Measurements from ENCODE around the gene GAPDHS. TPM values are rescaled to one million over a fixed set of nuclear protein-coding genes. Genes with fewer than 3 reads are reported as not detected.

The GAPDHS gene
- total RNA-seq, 3 donors from 2014 or later: not detected

Other genes starting within 250 kb of the GAPDHS start
- gene MAG, start 241.3 kb upstream of the GAPDHS start, total RNA-seq: under 1 TPM in 1 of 3 donors, not detected in 2; 0.80 TPM
- 1 to 10 TPM; 2.2 to 5.7 (median 4.1) TPM for gene CD22, start 204.3 kb upstream of the GAPDHS start, total RNA-seq
- not detected for gene FFAR1, start 185.6 kb upstream of the GAPDHS start, total RNA-seq
- 1 to 10 TPM in 1 of 3 donors, not detected in 2; 1.5 TPM for gene FFAR3, start 175.0 kb upstream of the GAPDHS start, total RNA-seq
- gene GPR42, start 162.4 kb upstream of the GAPDHS start, total RNA-seq: under 1 TPM in 1 of 3 donors, not detected in 2; 0.32 TPM
- gene FFAR2, start 85.2 kb upstream of the GAPDHS start, total RNA-seq: 1 to 10 TPM in 1 of 3 donors, under 1 TPM in 2; 0.32 to 1.4 (median 0.32) TPM
- not detected for gene KRTDAP, start 43.0 kb upstream of the GAPDHS start, total RNA-seq
- gene DMKN, start 19.8 kb upstream of the GAPDHS start, total RNA-seq: 10 to 100 TPM in 2 of 3 donors, 1 to 10 TPM in 1; 8.2 to 14.3 (median 10.7) TPM
- not detected for gene SBSN, start 5.1 kb upstream of the GAPDHS start, total RNA-seq
- 10 to 100 TPM; 54.4 to 62.8 (median 58.2) TPM for gene TMEM147, start 12.2 kb downstream of the GAPDHS start, total RNA-seq
- gene ATP4A, start 30.2 kb downstream of the GAPDHS start, total RNA-seq: not detected
- not detected for gene PMIS2, start 52.7 kb downstream of the GAPDHS start, total RNA-seq
- gene HAUS5, start 79.3 kb downstream of the GAPDHS start, total RNA-seq: 10 to 100 TPM in 1 of 3 donors, 1 to 10 TPM in 2; 6.4 to 13.2 (median 9.0) TPM
- gene RBM42, start 95.6 kb downstream of the GAPDHS start, total RNA-seq: 10 to 100 TPM; 67.4 to 73.3 (median 67.6) TPM
- gene ETV2, start 108.3 kb downstream of the GAPDHS start, total RNA-seq: 1 to 10 TPM in 2 of 3 donors, under 1 TPM in 1; 0.76 to 2.0 (median 1.1) TPM
- 100 to 1,000 TPM; 460 to 939 (median 669) TPM for gene COX6B1, start 114.9 kb downstream of the GAPDHS start, total RNA-seq
- gene UPK1A, start 133.1 kb downstream of the GAPDHS start, total RNA-seq: not detected
- gene ZBTB32, start 171.1 kb downstream of the GAPDHS start, total RNA-seq: under 1 TPM in 1 of 3 donors, not detected in 2; 0.27 TPM
- 10 to 100 TPM; 35.9 to 49.2 (median 37.5) TPM for gene KMT2B, start 184.5 kb downstream of the GAPDHS start, total RNA-seq
- 10 to 100 TPM in 1 of 3 donors, 1 to 10 TPM in 2; 5.3 to 14.6 (median 8.2) TPM for gene IGFLR1, start 209.0 kb downstream of the GAPDHS start, total RNA-seq
- 10 to 100 TPM; 19.7 to 32.4 (median 32.1) TPM for gene U2AF1L4, start 212.0 kb downstream of the GAPDHS start, total RNA-seq
- gene PSENEN, start 212.2 kb downstream of the GAPDHS start, total RNA-seq: 10 to 100 TPM; 56.7 to 92.1 (median 90.2) TPM
- gene LIN37, start 215.1 kb downstream of the GAPDHS start, total RNA-seq: 10 to 100 TPM in 1 of 3 donors, 1 to 10 TPM in 2; 7.6 to 14.3 (median 8.6) TPM
- 100 to 1,000 TPM in 1 of 3 donors, 10 to 100 TPM in 1, 1 to 10 TPM in 1; 3.9 to 122 (median 22.9) TPM for gene HSPB6, start 223.6 kb downstream of the GAPDHS start, total RNA-seq
- 10 to 100 TPM; 21.7 to 26.5 (median 26.0) TPM for gene PROSER3, start 224.7 kb downstream of the GAPDHS start, total RNA-seq
- 10 to 100 TPM; 14.4 to 16.0 (median 14.6) TPM for gene ARHGAP33, start 242.1 kb downstream of the GAPDHS start, total RNA-seq

All from mucosa of descending colon (tissue), 3 donors.